Activated T-cell treated with anti-CD3 and anti-CD28 coated beads for 48 hours (primary cell): Measurements from ENCODE around the gene PLEKHA8.
"Not testable (repeated sequence)": the region's sequence is repeated elsewhere in the genome, so short reads cannot be mapped to it uniquely, and the experiment has no call there.

Experiments used
- DNase-seq: peaks from one replicate; pipeline ENCODE4 v3.0.0-alpha.2; 2020; ENCODE audit warnings: low read depth

The PLEKHA8 gene

DNA sequence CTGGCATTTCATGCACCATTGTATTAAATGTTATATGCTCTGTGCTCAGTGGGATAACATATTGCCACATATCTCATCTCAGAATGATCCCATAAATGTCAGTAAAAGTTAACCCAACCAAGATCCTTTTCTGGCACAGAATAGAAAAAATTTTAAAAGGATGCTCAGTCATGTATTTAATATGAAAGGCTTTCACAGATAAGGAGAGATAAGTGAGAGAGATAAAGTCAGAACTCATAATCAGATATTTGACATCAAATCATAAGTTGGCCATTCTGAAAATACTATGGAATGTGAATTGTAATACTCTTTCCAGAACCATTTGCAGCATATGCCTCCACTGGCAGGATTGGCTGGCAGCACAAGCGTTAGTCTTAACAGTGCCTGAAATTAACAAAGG, 38.5 kb downstream of the PLEKHA8 start:
- no peak for DNase-seq

GRCh38 chr7:30068117-30068516, 39.9 kb downstream of the PLEKHA8 start:
- no peak for DNase-seq

DNA sequence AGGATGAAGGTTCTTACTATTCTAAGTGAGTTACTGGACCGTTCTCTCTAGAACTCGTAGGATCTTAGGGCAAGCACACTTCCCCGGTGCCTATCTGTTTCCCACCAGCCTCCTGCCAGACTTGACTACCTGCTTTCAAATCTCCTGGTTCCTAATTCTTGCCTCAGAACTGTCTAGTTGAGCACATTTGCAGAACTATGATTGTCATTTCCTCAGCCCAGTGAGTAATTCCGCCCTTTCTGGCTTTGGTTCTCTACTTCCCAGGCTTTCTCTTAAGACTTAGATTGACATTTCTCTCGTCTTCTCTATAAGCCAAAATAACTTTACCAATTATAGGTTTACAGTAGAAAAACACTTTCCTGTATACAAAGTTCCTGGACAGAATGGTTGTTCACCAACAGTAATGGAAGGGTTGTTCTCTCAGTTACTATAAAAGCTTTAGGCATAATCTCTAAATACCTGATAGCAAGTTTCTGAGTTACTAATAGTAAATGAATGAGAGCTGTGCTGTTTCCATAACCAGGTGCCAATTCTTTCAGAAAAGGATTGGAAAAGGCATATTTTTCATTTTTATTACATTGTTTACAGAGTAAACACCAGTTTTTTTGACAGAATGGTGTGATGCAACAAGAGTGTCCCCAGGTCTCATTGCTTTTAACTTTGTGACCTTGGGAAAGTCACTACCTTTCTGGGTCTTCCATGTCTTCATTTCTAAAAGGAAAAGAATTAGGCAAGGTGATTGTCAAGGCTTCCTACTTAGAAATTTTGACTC, 41.1 kb downstream of the PLEKHA8 start:
- DNase-seq: no peak

- DNase-seq: no peak
These were observed 41.8 kb downstream of the PLEKHA8 start for GRCh38 chr7:30070052-30070451.

DNA sequence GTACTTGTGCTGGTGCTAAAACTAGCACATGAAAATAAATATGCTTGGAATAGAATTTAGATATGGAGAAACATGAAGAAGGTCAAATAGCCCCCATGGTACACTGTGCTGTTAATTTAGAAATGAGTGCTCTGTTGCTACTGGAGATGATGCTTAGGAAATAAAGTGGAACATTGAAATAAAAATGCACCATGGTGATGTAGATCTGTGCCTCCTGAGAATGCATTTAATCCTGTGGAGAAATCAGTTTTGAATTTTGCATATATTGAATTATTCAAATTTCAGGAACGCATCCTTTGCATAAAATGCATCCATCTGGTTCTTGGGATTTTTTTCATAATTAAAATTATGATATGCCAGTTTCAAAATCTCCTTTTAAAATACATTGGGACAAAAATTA, 44.5 kb downstream of the PLEKHA8 start:
- DNase-seq: no peak

DNA sequence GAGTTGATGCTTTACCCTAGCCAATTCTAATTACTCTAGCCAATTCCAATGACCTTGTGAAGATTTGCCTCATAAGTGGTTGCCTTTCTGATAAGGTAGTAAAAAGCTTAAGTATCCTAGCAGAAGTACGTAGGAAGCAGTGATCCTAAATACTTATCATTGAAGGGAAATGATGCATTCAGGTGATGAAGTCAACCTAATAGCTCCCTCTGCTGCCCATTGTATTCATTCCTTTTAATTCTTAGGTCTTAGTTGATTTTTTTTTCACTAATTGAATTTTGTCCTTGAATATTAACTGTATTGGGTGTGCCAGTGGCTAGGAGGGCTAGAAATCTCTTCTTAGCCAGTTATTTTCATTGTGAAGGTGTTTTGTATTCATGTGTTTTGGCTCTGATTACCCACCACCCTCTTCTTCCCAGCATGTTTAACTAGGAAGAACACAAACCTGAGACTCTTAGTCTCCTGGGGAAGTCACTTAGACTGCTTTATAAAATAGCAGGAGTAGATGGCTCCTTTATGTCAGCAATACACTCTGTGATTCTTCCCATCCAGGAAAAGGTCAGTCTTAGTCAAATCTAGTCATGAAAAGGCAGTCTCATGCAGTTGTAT, 46.3 kb downstream of the PLEKHA8 start:
- DNase-seq: no peak

GRCh38 chr7:30076411-30076810, 48.2 kb downstream of the PLEKHA8 start:
- DNase-seq: no peak

- no peak for DNase-seq
These were observed 50.1 kb downstream of the PLEKHA8 start for GRCh38 chr7:30078280-30078679.

GRCh38 chr7:30079880-30080279, 51.7 kb downstream of the PLEKHA8 start:
- no peak for DNase-seq

DNA sequence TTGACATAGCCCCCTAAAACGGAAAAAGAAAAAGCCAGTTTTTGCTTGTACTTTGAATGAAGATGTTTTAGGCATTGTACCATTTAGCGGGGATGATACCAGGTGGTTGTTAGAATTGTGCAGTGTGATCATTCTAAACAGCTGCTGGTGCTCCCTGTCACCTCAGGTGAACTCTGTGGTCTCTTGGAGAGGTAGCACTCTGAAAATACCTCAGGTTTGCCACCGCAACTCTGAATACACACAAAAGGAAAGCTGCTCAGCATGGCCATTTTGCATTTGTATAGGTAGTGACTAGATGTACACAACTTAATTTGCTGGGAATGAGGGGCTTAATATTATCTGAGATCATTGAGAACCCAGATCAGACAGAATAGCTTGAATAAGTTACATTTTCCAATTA, 52.6 kb downstream of the PLEKHA8 start:
- DNase-seq: no peak

GRCh38 chr7:30082686-30083085, 54.5 kb downstream of the PLEKHA8 start:
- DNase-seq: no peak

DNA sequence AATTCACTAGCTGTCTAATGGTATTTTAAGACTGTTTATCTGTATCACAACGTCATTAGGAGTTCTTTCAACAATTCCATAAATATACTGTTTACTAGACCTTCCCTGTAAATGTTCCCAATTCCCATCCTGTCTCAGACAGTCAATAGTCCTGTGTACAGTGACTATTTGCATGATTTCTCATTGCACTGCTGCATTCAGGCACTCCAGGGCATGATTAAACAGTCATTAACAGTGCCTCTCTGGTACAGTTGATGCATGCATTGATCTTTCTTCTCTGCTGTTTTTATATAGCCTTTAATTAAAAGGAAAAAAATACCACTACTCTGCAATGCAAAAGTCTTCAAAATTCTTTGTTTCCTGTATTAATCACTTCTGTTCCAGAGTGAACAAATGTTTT, 55.1 kb downstream of the PLEKHA8 start:
- no peak for DNase-seq

GRCh38 chr7:30084212-30084611, 56.0 kb downstream of the PLEKHA8 start:
- no peak for DNase-seq

- no peak for DNase-seq
These were observed 58.3 kb downstream of the PLEKHA8 start for GRCh38 chr7:30086529-30086928.

- no peak for DNase-seq
These were observed 59.2 kb downstream of the PLEKHA8 start for GRCh38 chr7:30087371-30087770.

DNA sequence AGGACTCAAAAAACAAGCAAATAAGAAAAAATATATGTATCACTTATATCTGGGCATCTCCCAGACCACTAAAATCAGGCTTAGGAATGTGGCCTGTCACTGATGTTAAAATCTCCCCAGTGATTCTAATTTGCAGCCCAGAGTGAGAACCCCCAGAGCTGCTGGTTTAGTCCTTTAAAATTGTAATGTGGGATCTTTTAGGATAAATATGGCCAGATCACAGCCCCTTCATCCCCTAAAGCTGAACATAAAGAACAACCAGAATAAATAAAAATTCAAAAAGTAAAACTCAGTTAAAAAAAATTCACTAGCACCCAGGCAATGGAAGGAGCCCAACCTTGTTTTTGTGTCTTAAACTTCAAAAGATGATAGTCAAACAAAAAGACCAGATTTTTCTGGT, 60.1 kb downstream of the PLEKHA8 start:
- DNase-seq: no peak

- no peak for DNase-seq
These were observed 61.9 kb downstream of the PLEKHA8 start for GRCh38 chr7:30090111-30090510.

DNA sequence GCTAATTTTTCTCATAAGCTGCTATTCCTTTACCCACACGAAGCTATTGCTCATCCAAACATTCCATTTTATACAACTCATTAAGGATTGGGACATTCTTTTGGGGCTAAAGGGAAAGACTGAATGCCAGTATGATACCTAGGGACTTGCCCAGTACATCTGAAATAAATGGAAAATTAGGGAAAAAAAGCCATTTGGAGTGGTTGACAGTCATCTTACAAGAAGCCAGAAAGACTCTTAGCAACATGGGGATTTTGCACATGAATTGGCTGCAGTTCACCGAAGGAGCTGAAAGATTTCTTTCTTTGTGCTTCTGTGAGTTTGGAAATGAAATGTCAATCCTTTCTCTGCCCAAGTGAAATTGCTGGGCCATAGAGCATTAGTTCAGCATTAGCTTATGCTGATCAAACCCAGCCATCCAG, 63.3 kb downstream of the PLEKHA8 start:
- no peak for DNase-seq

DNA sequence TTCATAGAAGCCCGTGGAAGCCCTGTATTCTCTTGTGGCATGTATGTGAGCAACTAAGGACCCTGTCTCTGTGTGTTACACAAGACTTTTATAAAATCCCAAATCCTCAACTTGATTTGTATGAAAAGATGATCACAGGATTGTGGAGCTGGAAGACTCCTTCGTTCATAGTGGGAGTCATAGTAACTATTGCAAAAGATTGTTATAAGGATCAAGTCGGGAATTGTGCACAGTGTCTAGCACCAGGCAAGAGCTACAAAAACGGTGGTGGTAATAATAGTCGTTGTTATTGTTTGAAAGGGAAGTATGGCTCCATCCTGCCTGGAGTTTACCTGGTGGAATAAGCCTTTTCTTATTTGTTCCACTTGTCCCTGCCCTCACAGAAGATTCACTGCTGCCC, 63.8 kb downstream of the PLEKHA8 start:
- no peak for DNase-seq

- no peak for DNase-seq
These were observed 65.3 kb downstream of the PLEKHA8 start for GRCh38 chr7:30093420-30093952.

GRCh38 chr7:30098599-30098998, 70.4 kb downstream of the PLEKHA8 start:
- not testable (repeated sequence) for DNase-seq

GRCh38 chr7:30102281-30102680, 74.1 kb downstream of the PLEKHA8 start:
- no peak for DNase-seq

GRCh38 chr7:30104157-30104556, 75.9 kb downstream of the PLEKHA8 start:
- DNase-seq: no peak
